Ovary (tissue), 3 donors: Measurements from ENCODE around the gene METTL6.
"Not testable (repeated sequence)": the region's sequence is repeated elsewhere in the genome, so short reads cannot be mapped to it uniquely, and the experiment has no call there.

ENCODE experiments used
- CTCF ChIP-seq, 3 donors: fragments of 450-650 bp in 2 of 3; fragments of 200-600 bp in 1 of 3; IDR thresholded peaks; one replicate each; pipeline versions ENCODE4 v1.5.1 to v1.8.0; 2016 to 2022; ENCODE audit warnings: antibody characterized with exemption in 3 of 3, mild to moderate bottlenecking in 1 of 3
- EP300 ChIP-seq: sonication (generic); formaldehyde crosslinking; IDR thresholded peaks from one replicate; pipeline ENCODE4 v1.6.1; 2017; ENCODE audit warnings: antibody characterized with exemption
- donor health status: DM: no; HTN: no; CAD: no.

DNA sequence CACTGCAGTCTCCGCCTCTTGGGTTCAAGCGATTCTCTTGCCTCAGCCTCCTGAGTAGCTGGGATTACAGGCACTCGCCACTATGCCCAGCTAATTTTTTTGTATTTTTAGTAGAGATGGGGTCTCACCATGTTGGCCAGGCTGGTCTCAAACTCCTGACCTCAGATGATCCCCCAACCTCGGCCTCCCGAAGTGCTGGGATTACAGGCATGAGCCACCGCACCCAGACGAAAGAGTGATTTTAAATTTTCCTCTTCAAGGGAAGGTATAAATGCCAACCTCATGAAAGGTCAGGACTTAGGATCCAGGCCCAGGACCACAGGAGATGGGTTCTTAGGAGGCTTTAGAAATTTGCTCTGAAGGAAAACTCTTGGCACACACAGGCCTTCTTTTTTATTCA, 16.4 kb downstream of the METTL6 start:
- TF ChIP-seq CTCF (IDR thresholded peaks at IDR 0.05); EP300: not testable (repeated sequence)
